Neuronal stem cell (in vitro differentiated cells): ENCODE results near the gene PGP.

Source experiments
- DNase-seq: peaks from one replicate; pipeline ENCODE4 v3.0.0-alpha.2; 2013; ENCODE audit warnings: low spot score
- H2AFZ ChIP-seq: one replicate; pipeline ENCODE4 v1.6.1; 2013; ENCODE audit warnings: mild to moderate bottlenecking, low read length, inconsistent platforms
- H2AK5ac ChIP-seq: 2 replicates; pipeline ENCODE4 v1.6.1; 2013; ENCODE audit warnings: low read depth, mild to moderate bottlenecking, inconsistent platforms, low read length, moderate library complexity, mixed read lengths
- H2BK120ac ChIP-seq: 2 replicates; pipeline ENCODE4 v1.6.1; 2013; ENCODE audit warnings: low read depth, mild to moderate bottlenecking, inconsistent platforms, low read length, moderate library complexity, mixed read lengths
- H2BK12ac ChIP-seq: one replicate; pipeline ENCODE4 v1.6.1; 2013; ENCODE audit warnings: low read length, inconsistent platforms
- H2BK15ac ChIP-seq: 2 replicates; pipeline ENCODE4 v1.6.1; 2013; ENCODE audit warnings: mild to moderate bottlenecking, low read length, inconsistent platforms, mixed read lengths
- H2BK5ac ChIP-seq: one replicate; pipeline ENCODE4 v1.6.1; 2013; ENCODE audit warnings: inconsistent platforms, mild to moderate bottlenecking, low read length, moderate library complexity
- H3K14ac ChIP-seq: one replicate; pipeline ENCODE4 v1.6.1; 2013; ENCODE audit warnings: low read length, inconsistent platforms
- H3K18ac ChIP-seq: 2 replicates; pipeline ENCODE4 v1.6.1; 2013; ENCODE audit warnings: low read length, inconsistent platforms
- H3K23ac ChIP-seq: 2 replicates; pipeline ENCODE4 v1.6.1; 2013; ENCODE audit warnings: low read depth, mild to moderate bottlenecking, mixed read lengths, low read length, inconsistent platforms; ENCODE audit not compliant: poor library complexity
- H3K27ac ChIP-seq: replicated peaks from 3 replicates; pipeline ENCODE4 v1.5.1; 2013; ENCODE audit warnings: low read length, inconsistent platforms
- H3K27me3 ChIP-seq, 3 experiments: 2 replicates each; pipeline ENCODE4 v1.6.1; 2013; ENCODE audit warnings: low read length in 3 of 3, mild to moderate bottlenecking in 2 of 3, inconsistent platforms in 1 of 3, low read depth in 1 of 3, mixed read lengths in 1 of 3, moderate library complexity in 1 of 3; ENCODE audit not compliant: control insufficient read depth in 3 of 3, insufficient read depth in 3 of 3
- H3K36me3 ChIP-seq, 2 donors: replicated peaks in 1 of 2; 2 replicates each; pipeline ENCODE4 v1.6.1; 2013; ENCODE audit warnings: low read length in 2 of 2; ENCODE audit not compliant: control insufficient read depth in 2 of 2, insufficient read depth in 2 of 2
- H3K4ac ChIP-seq: 2 replicates; pipeline ENCODE4 v1.6.1; 2013; ENCODE audit warnings: inconsistent platforms, mild to moderate bottlenecking, low read length, moderate library complexity
- H3K4me1 ChIP-seq, 2 donors: 1 replicate in 1 of 2; 2 replicates in 1 of 2; pipeline ENCODE4 v1.6.1; 2013; ENCODE audit warnings: low read length in 2 of 2, low read depth in 1 of 2; ENCODE audit not compliant: control insufficient read depth in 2 of 2, insufficient read depth in 1 of 2
- H3K4me2 ChIP-seq: one replicate; pipeline ENCODE4 v1.6.1; 2013; ENCODE audit warnings: mild to moderate bottlenecking, low read length, inconsistent platforms; ENCODE audit not compliant: insufficient read depth, poor library complexity, severe bottlenecking
- H3K4me3 ChIP-seq, 2 donors: 2 replicates each; pipeline ENCODE4 v1.5.1; 2013; ENCODE audit warnings: low read length in 2 of 2, mild to moderate bottlenecking in 2 of 2, inconsistent platforms in 1 of 2, moderate library complexity in 1 of 2
- H3K79me1 ChIP-seq: one replicate; pipeline ENCODE4 v1.6.1; 2013; ENCODE audit warnings: low read depth, mild to moderate bottlenecking, inconsistent platforms, low read length, moderate library complexity
- H3K9ac ChIP-seq: one replicate; pipeline ENCODE4 v1.6.1; 2013; ENCODE audit warnings: mild to moderate bottlenecking, low read depth, low read length, inconsistent platforms; ENCODE audit not compliant: poor library complexity
- H3K9me3 ChIP-seq, 2 donors: replicated peaks in 1 of 2; 2 replicates each; pipeline versions ENCODE3 to v1.6.1; 2013; ENCODE audit warnings: low read length in 2 of 2, mild to moderate bottlenecking in 2 of 2, inconsistent platforms in 1 of 2, low read depth in 1 of 2, mixed read lengths in 1 of 2, moderate library complexity in 1 of 2; ENCODE audit not compliant: control insufficient read depth in 2 of 2, insufficient read depth in 1 of 2
- H4K8ac ChIP-seq: one replicate; pipeline ENCODE4 v1.6.1; 2013; ENCODE audit warnings: low read depth, mild to moderate bottlenecking, inconsistent platforms, low read length, moderate library complexity
- H4K91ac ChIP-seq: one replicate; pipeline ENCODE4 v1.6.1; 2013; ENCODE audit warnings: low read length, low read depth, mild to moderate bottlenecking, inconsistent platforms; ENCODE audit not compliant: poor library complexity
- WGBS, 2 donors: extraction: QIAGEN DNeasy Blood & Tissue Kit; methylation state at CpG; one replicate each; pipeline ENCODE4 v1.1.7; 2013; ENCODE audit warnings: missing lambda C conversion rate in 2 of 2, mixed read lengths in 1 of 2; ENCODE audit not compliant: insufficient read length in 2 of 2, insufficient replicate concordance in 1 of 2; ENCODE audit errors: extremely low coverage in 2 of 2; 5-methylcytosine and 5-hydroxymethylcytosine counted together

The PGP gene

DNA sequence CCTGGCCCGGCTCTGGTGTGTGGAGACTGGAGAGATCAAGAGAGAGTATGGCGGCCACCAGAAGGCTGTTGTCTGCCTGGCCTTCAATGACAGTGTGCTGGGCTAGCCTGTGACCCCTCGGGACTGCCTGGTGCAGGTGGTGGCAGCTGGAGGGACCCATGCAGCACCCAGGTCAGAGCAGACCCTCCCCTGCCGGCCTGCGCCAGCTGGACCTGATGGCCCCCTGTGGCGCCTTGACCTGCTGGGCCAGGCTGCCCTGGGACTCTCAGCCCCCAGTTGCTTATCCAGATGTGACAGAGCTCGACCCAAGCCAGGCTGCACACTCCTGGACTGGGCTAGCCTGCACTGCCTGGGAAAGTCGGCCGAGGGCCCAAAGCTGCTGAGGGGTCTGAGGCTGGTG lies 5.9 kb downstream of the PGP start:
- H3K36me3 ChIP-seq = peaks cover 45 to 66% of the 10 kb centered on the region in 2 donors
- no peak overlapping the region for H2BK12ac ChIP-seq
- no peak overlapping the region for H4K8ac ChIP-seq
- no CpG with 5 or more reads among the region's 9 CpGs for WGBS, 2 donors
- H2BK5ac ChIP-seq = no peak overlapping the region
- H2BK120ac ChIP-seq = no peak overlapping the region
- no peaks in the 10 kb centered on the region for H3K27me3 ChIP-seq
- no peak overlapping the region for H3K4me2 ChIP-seq
- no peak overlapping the region for H3K4me3 ChIP-seq
- no peak overlapping the region for H3K14ac ChIP-seq
- H3K18ac ChIP-seq = no peak overlapping the region
- no peaks in the 10 kb centered on the region for H3K9me3 ChIP-seq
- H3K4ac ChIP-seq = no peak overlapping the region
- peaks cover 26% of the 10 kb centered on the region for H3K79me1 ChIP-seq
- no peak overlapping the region for H2AFZ ChIP-seq
- H2AK5ac ChIP-seq = no peak overlapping the region
- peaks cover 17 to 18% of the 10 kb centered on the region in 2 donors for H3K4me1 ChIP-seq
- H4K91ac ChIP-seq = no peak overlapping the region
- H3K9ac ChIP-seq = no peak overlapping the region
- H3K27ac ChIP-seq = no peak overlapping the region
- H3K23ac ChIP-seq = no peak overlapping the region
- no peak for DNase-seq
- no peak overlapping the region for H2BK15ac ChIP-seq

DNA sequence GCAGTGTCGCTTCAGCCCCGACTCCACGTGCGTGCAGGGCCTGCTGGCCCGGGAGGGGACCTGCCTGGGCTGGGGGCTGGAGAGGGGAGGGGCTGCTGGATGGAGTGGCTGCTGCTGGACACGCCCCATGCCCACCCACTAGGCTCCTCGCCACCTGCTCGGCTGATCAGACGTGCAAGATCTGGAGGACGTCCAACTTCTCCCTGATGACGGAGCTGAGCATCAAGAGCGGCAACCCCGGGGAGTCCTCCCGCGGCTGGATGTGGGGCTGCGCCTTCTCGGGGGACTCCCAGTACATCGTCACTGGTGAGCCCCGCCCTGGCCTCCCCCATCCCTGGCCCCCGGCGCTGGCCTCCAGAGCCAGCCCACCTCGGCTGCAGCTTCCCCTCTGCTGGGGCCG lies 6.3 kb downstream of the PGP start:
- Histone ChIP-seq H3K4me2 (no peak overlapping the region), H2BK5ac (no peak overlapping the region), H3K4me1 (peaks cover 12 to 16% of the 10 kb centered on the region in 2 donors), H3K23ac (no peak overlapping the region), H2AFZ (no peak overlapping the region), H3K18ac (no peak overlapping the region), H2BK12ac (no peak overlapping the region), H3K79me1 (peaks cover 24% of the 10 kb centered on the region), H3K27ac (no peak overlapping the region), H4K91ac (no peak overlapping the region), H3K14ac (no peak overlapping the region), H3K4me3 (no peak overlapping the region), H4K8ac (no peak overlapping the region), H2BK15ac (no peak overlapping the region), H3K9ac (no peak overlapping the region), H2AK5ac (no peak overlapping the region), H2BK120ac (no peak overlapping the region), H3K9me3 (no peaks in the 10 kb centered on the region), H3K4ac (no peak overlapping the region), H3K27me3 (no peaks in the 10 kb centered on the region), H3K36me3 (peaks cover 45 to 61% of the 10 kb centered on the region in 2 donors)
- DNase-seq = no peak
- no CpG with 5 or more reads among the region's 23 CpGs for WGBS, 2 donors

DNA sequence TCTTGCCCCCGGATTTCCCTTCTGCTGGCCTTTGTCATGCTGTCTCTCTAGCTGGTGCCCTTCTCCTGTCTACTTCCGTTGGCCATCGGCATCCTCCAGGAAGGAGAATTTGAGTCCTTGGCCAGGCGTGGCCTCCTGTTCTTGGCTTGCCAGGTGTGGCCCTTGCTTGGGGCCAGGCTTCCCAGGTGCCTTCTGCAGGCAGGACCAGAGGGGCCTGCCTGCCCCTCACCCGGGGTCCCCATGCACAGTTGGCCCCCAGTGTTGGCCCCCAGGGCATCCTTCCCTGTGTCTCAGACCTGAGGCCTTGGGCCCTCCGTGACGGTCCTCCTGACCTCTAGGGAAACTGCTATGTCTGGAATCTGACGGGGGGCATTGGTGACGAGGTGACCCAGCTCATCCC lies 6.8 kb downstream of the PGP start:
- Histone ChIP-seq H3K18ac (no peak overlapping the region), H2AFZ (no peak overlapping the region), H3K4me1 (peaks cover 8 to 11% of the 10 kb centered on the region in 2 donors), H3K27me3 (no peaks in the 10 kb centered on the region), H3K9ac (no peak overlapping the region), H3K36me3 (peaks cover 44 to 57% of the 10 kb centered on the region in 2 donors), H3K4me2 (no peak overlapping the region), H3K4ac (no peak overlapping the region), H4K8ac (no peak overlapping the region), H3K4me3 (no peak overlapping the region), H2AK5ac (no peak overlapping the region), H3K23ac (no peak overlapping the region), H4K91ac (no peak overlapping the region), H3K14ac (no peak overlapping the region), H3K27ac (no peak overlapping the region), H2BK120ac (no peak overlapping the region), H2BK5ac (no peak overlapping the region), H3K79me1 (peaks cover 24% of the 10 kb centered on the region), H2BK15ac (no peak overlapping the region), H2BK12ac (no peak overlapping the region), H3K9me3 (no peaks in the 10 kb centered on the region)
- no CpG with 5 or more reads among the region's 9 CpGs for WGBS, 2 donors
- no peak for DNase-seq

DNA sequence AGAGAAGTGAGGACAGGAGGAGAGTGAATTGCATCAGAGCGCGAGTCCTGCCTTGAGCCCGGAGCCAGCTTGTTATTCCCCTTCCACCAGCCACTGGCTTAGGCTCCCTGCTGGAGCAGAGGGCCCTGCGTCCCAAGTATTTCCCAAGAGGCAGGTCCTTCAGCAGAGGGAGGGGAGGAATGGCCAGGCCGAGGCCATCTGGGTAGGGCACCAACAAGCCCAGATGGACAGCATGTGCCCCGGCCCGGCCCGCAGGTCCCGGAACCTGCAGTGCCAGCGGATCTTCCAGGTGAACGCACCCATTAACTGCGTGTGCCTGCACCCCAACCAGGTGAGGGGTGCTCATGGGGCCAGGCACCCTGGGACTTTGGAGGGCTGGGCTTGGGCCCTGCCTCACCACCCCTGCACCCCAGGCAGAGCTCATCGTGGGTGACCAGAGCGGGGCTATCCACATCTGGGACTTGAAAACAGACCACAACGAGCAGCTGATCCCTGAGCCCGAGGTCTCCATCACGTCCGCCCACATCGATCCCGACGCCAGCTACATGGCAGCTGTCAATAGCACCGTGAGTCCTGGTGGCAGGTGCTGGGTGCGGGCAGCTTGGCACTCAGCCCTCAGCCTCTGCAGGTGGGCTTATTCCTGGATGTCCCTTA lies 7.7 kb downstream of the PGP start:
- no peak overlapping the region for H4K8ac ChIP-seq
- no peak overlapping the region for H2BK120ac ChIP-seq
- no peak for DNase-seq
- H3K9ac ChIP-seq = peak overlapping the region; percentile 44
- H3K18ac ChIP-seq = no peak overlapping the region
- no peak overlapping the region for H4K91ac ChIP-seq
- H3K4me3 ChIP-seq = peak overlapping the region; percentile 51 to 90
- no peak overlapping the region for H2BK5ac ChIP-seq
- no CpG with 5 or more reads among the region's 23 CpGs for WGBS, 2 donors
- no peaks in the 10 kb centered on the region for H3K9me3 ChIP-seq
- H3K14ac ChIP-seq = no peak overlapping the region
- no peaks in the 10 kb centered on the region for H3K27me3 ChIP-seq
- no peak overlapping the region for H2BK12ac ChIP-seq
- H3K23ac ChIP-seq = no peak overlapping the region
- H3K4me2 ChIP-seq = no peak overlapping the region
- H2AFZ ChIP-seq = no peak overlapping the region
- no peak overlapping the region for H3K27ac ChIP-seq
- H3K36me3 ChIP-seq = peaks cover 34 to 47% of the 10 kb centered on the region in 2 donors
- H3K79me1 ChIP-seq = peaks cover 18% of the 10 kb centered on the region
- H3K4ac ChIP-seq = no peak overlapping the region
- no peak overlapping the region for H2BK15ac ChIP-seq
- H2AK5ac ChIP-seq = peak overlapping the region; percentile 100
- peaks cover 6 to 9% of the 10 kb centered on the region in 2 donors for H3K4me1 ChIP-seq
